ENCODE results near the gene MARF1.
"Not testable (repeated sequence)": the region's sequence is repeated elsewhere in the genome, so short reads cannot be mapped to it uniquely, and the experiment has no call there.

MARF1 gene

GRCh38 chr16:15611610-15612009 lies 31.3 kb downstream of the MARF1 start:
- H3K4me3 ChIP-seq (ENCODE audit: low read depth, low read length) = no peak overlapping the region
- DNase-seq (ENCODE audit: low read depth) = no peak
- TF ChIP-seq CTCF (IDR thresholded peaks at IDR 0.05; ENCODE audit: low read depth, low read length) (no peak), MAX (IDR thresholded peaks at IDR 0.05; ENCODE audit: low read depth, low read length) (no peak), POLR2A (IDR thresholded peaks at IDR 0.05; ENCODE audit: extremely low read depth, insufficient read length) (no peak), MYC (IDR thresholded peaks at IDR 0.05; ENCODE audit: low read depth, low read length) (no peak)

- TF ChIP-seq POLR2A (IDR thresholded peaks at IDR 0.05; ENCODE audit: extremely low read depth, insufficient read length) (no peak), MAX (IDR thresholded peaks at IDR 0.05; ENCODE audit: low read depth, low read length) (no peak), CTCF (IDR thresholded peaks at IDR 0.05; ENCODE audit: low read depth, low read length) (no peak), MYC (IDR thresholded peaks at IDR 0.05; ENCODE audit: low read depth, low read length) (no peak)
- H3K4me3 ChIP-seq (ENCODE audit: low read depth, low read length) = no peak overlapping the region
- DNase-seq (ENCODE audit: low read depth) = no peak
Observed at GRCh38 chr16:15610369-15610871, 32.5 kb downstream of the MARF1 start.

- TF ChIP-seq MAX (IDR thresholded peaks at IDR 0.05; ENCODE audit: low read depth, low read length) (no peak), POLR2A (IDR thresholded peaks at IDR 0.05; ENCODE audit: extremely low read depth, insufficient read length) (no peak), CTCF (IDR thresholded peaks at IDR 0.05; ENCODE audit: low read depth, low read length) (no peak), MYC (IDR thresholded peaks at IDR 0.05; ENCODE audit: low read depth, low read length) (no peak)
- no peak for DNase-seq (ENCODE audit: low read depth)
- H3K4me3 ChIP-seq (ENCODE audit: low read depth, low read length) = no peak overlapping the region
Observed at GRCh38 chr16:15609286-15609649, 33.7 kb downstream of the MARF1 start.

- DNase-seq (ENCODE audit: low read depth) = no peak
- H3K4me3 ChIP-seq (ENCODE audit: low read depth, low read length) = no peak overlapping the region
- no peak for TF ChIP-seq CTCF (IDR thresholded peaks at IDR 0.05; ENCODE audit: low read depth, low read length)
- no peak for TF ChIP-seq POLR2A (IDR thresholded peaks at IDR 0.05; ENCODE audit: extremely low read depth, insufficient read length)
- no peak for TF ChIP-seq MAX (IDR thresholded peaks at IDR 0.05; ENCODE audit: low read depth, low read length)
- TF ChIP-seq MYC (IDR thresholded peaks at IDR 0.05; ENCODE audit: low read depth, low read length) = no peak
Observed at GRCh38 chr16:15608398-15609285, 34.3 kb downstream of the MARF1 start.

- TF ChIP-seq MYC (IDR thresholded peaks at IDR 0.05; ENCODE audit: low read depth, low read length) (no peak), POLR2A (IDR thresholded peaks at IDR 0.05; ENCODE audit: extremely low read depth, insufficient read length) (no peak)
- H3K4me3 ChIP-seq (ENCODE audit: low read depth, low read length) = no peak overlapping the region
- peak; percentile 29 for DNase-seq (ENCODE audit: low read depth)
Observed at GRCh38 chr16:15607700-15608396, 35.1 kb downstream of the MARF1 start.

GRCh38 chr16:15607221-15607699 lies 35.7 kb downstream of the MARF1 start:
- not testable (repeated sequence) for DNase-seq (ENCODE audit: low read depth); H3K4me3 ChIP-seq (ENCODE audit: low read depth, low read length)
